Measurements from ENCODE around the gene TRUB2. TPM values are rescaled to one million over a fixed set of nuclear protein-coding genes. Genes with fewer than 3 reads are reported as not detected.

Gene TRUB2
- total and polyA plus RNA-seq, 2 experiments from 2014 or later = 17.4 to 50.9 TPM

DNA sequence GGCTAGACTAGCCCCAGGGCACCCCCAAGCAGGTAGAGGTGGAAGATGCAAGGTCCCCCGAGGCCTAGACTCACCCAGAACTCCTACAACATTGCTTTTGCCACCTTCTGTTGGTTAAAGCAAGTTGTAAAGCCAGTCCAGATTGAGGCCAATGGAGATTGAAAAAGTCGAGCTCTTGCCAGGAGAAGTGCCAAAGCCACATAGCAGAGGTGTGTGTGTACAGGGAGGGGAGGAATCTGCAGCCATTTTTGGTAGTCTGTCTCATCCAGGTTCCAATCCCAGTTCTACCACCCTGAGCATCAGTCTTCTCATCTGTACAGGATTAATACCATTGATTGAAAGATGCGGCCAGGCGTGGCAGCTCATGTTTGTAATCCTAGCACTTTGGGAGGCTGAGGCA, 36.6 kb upstream of the TRUB2 start:
- 95% methylated on average over 4 of the region's 4 CpGs for WGBS (ENCODE audit: low lambda C conversion rate, missing lambda C conversion rate)
- H3K79me2 ChIP-seq = no peaks in the 10 kb centered on the region
- H3K27me3 ChIP-seq = no peaks in the 10 kb centered on the region
- H3K4me2 ChIP-seq = no peak overlapping the region
- no peak overlapping the region for H3K4me3 ChIP-seq
- DNase-seq (ENCODE audit: low spot score) = no peak
- no peaks in the 10 kb centered on the region for H3K36me3 ChIP-seq (replicated peaks; ENCODE audit: insufficient read depth, low read depth)
- H4K20me1 ChIP-seq (ENCODE audit: insufficient read depth, poor library complexity, severe bottlenecking) = no peaks in the 10 kb centered on the region
- H2AFZ ChIP-seq = no peak overlapping the region
- no peaks in the 10 kb centered on the region for H3K9me3 ChIP-seq (ENCODE audit: low read depth)
- no peaks in the 10 kb centered on the region for H3K9me2 ChIP-seq (replicated peaks; ENCODE audit: insufficient read depth)
- H3K27ac ChIP-seq = no peak overlapping the region
- TF ChIP-seq CTCF (IDR thresholded peaks at IDR 0.05; ENCODE audit: poor library complexity) (no peak), EZH2phosphoT487 (IDR thresholded peaks at IDR 0.05; ENCODE audit: low read depth, severe bottlenecking, unreplicated experiment) (no peak), EZH2 (IDR thresholded peaks at IDR 0.05; ENCODE audit: borderline replicate concordance) (no peak)
- peaks cover 11% of the 10 kb centered on the region for H3K4me1 ChIP-seq (ENCODE audit: insufficient read depth)

GRCh38 chr9:128358090-128358489, 35.8 kb upstream of the TRUB2 start:
- no peaks in the 10 kb centered on the region for H3K36me3 ChIP-seq (replicated peaks; ENCODE audit: insufficient read depth, low read depth)
- WGBS (ENCODE audit: low lambda C conversion rate, missing lambda C conversion rate) = 74% methylated on average over 8 of the region's 8 CpGs
- no peak for DNase-seq (ENCODE audit: low spot score)
- no peaks in the 10 kb centered on the region for H3K9me3 ChIP-seq (ENCODE audit: low read depth)
- H3K27me3 ChIP-seq = no peaks in the 10 kb centered on the region
- no peaks in the 10 kb centered on the region for H3K9me2 ChIP-seq (replicated peaks; ENCODE audit: insufficient read depth)
- H3K27ac ChIP-seq = no peak overlapping the region
- no peaks in the 10 kb centered on the region for H3K79me2 ChIP-seq
- TF ChIP-seq EZH2phosphoT487 (IDR thresholded peaks at IDR 0.05; ENCODE audit: low read depth, severe bottlenecking, unreplicated experiment) (no peak), EZH2 (IDR thresholded peaks at IDR 0.05; ENCODE audit: borderline replicate concordance) (no peak), CTCF (IDR thresholded peaks at IDR 0.05; ENCODE audit: poor library complexity) (no peak)
- H3K4me2 ChIP-seq = no peak overlapping the region
- no peak overlapping the region for H2AFZ ChIP-seq
- no peak overlapping the region for H3K4me3 ChIP-seq
- H4K20me1 ChIP-seq (ENCODE audit: insufficient read depth, poor library complexity, severe bottlenecking) = no peaks in the 10 kb centered on the region
- peaks cover 11% of the 10 kb centered on the region for H3K4me1 ChIP-seq (ENCODE audit: insufficient read depth)

DNA sequence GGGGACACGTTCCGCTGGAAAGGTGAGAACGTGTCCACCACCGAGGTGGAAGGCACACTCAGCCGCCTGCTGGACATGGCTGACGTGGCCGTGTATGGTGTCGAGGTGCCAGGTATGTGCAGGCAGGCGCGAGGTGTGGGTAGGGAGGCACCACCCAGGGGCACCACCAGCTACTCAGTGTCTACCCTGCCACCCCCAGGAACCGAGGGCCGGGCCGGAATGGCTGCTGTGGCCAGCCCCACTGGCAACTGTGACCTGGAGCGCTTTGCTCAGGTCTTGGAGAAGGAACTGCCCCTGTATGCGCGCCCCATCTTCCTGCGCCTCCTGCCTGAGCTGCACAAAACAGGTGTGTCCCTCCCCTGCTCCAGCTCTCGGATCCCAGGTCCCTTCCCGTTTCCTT, 33.2 kb upstream of the TRUB2 start:
- no peaks in the 10 kb centered on the region for H3K27me3 ChIP-seq
- H3K27ac ChIP-seq = no peak overlapping the region
- DNase-seq (ENCODE audit: low spot score) = no peak
- no peak overlapping the region for H3K4me2 ChIP-seq
- H3K36me3 ChIP-seq (replicated peaks; ENCODE audit: insufficient read depth, low read depth) = no peaks in the 10 kb centered on the region
- H3K9me3 ChIP-seq (ENCODE audit: low read depth) = no peaks in the 10 kb centered on the region
- TF ChIP-seq EZH2 (IDR thresholded peaks at IDR 0.05; ENCODE audit: borderline replicate concordance) (no peak), EZH2phosphoT487 (IDR thresholded peaks at IDR 0.05; ENCODE audit: low read depth, severe bottlenecking, unreplicated experiment) (no peak), CTCF (IDR thresholded peaks at IDR 0.05; ENCODE audit: poor library complexity) (no peak)
- H3K4me1 ChIP-seq (ENCODE audit: insufficient read depth) = no peaks in the 10 kb centered on the region
- WGBS (ENCODE audit: low lambda C conversion rate, missing lambda C conversion rate) = 98% methylated on average over 15 of the region's 19 CpGs
- no peaks in the 10 kb centered on the region for H4K20me1 ChIP-seq (ENCODE audit: insufficient read depth, poor library complexity, severe bottlenecking)
- no peak overlapping the region for H3K4me3 ChIP-seq
- H2AFZ ChIP-seq = no peak overlapping the region
- no peaks in the 10 kb centered on the region for H3K79me2 ChIP-seq
- H3K9me2 ChIP-seq (replicated peaks; ENCODE audit: insufficient read depth) = no peaks in the 10 kb centered on the region

- H3K9me3 ChIP-seq (ENCODE audit: low read depth) = no peaks in the 10 kb centered on the region
- H3K27me3 ChIP-seq = no peaks in the 10 kb centered on the region
- no peak overlapping the region for H3K27ac ChIP-seq
- no peaks in the 10 kb centered on the region for H3K79me2 ChIP-seq
- no peak overlapping the region for H3K4me2 ChIP-seq
- no peak overlapping the region for H2AFZ ChIP-seq
- H4K20me1 ChIP-seq (ENCODE audit: insufficient read depth, poor library complexity, severe bottlenecking) = no peaks in the 10 kb centered on the region
- no peaks in the 10 kb centered on the region for H3K4me1 ChIP-seq (ENCODE audit: insufficient read depth)
- no peak for DNase-seq (ENCODE audit: low spot score)
- no peak overlapping the region for H3K4me3 ChIP-seq
- no peaks in the 10 kb centered on the region for H3K36me3 ChIP-seq (replicated peaks; ENCODE audit: insufficient read depth, low read depth)
- 95% methylated on average over 6 of the region's 6 CpGs for WGBS (ENCODE audit: low lambda C conversion rate, missing lambda C conversion rate)
- no peaks in the 10 kb centered on the region for H3K9me2 ChIP-seq (replicated peaks; ENCODE audit: insufficient read depth)
- TF ChIP-seq EZH2 (IDR thresholded peaks at IDR 0.05; ENCODE audit: borderline replicate concordance) = no peak
- TF ChIP-seq EZH2phosphoT487 (IDR thresholded peaks at IDR 0.05; ENCODE audit: low read depth, severe bottlenecking, unreplicated experiment) = no peak
- TF ChIP-seq CTCF (IDR thresholded peaks at IDR 0.05; ENCODE audit: poor library complexity) = no peak
Measured at GRCh38 chr9:128349772-128350171, 27.5 kb upstream of the TRUB2 start.

All from hepatocyte (in vitro differentiated cells).